MCF 10A (cell line): Measurements from ENCODE around the gene JPH3. TPM values are rescaled to one million over a fixed set of nuclear protein-coding genes. Genes with fewer than 3 reads are reported as not detected.

Experiments used
- BruUV-seq: library from RNA; stranded (reverse); fragments of 400-500 nt; replicated peaks from 2 replicates; lab custom pipeline; 2021; lab: Mats Ljungman, UMichigan
- CTCF ChIA-PET: fragments of 300-600 bp; sonication (Branson Sonifier 250); formaldehyde crosslinking; extraction: SDS; loops from one replicate; lab custom pipeline; 2021; ENCODE audit warnings: antibody characterized with exemption, inconsistent platforms; lab: Yijun Ruan, JAX
- POLR2A ChIA-PET: fragments of 300-600, 350-650 bp; sonication (Branson Sonifier 250); formaldehyde crosslinking; extraction: SDS; loops from one replicate; lab custom pipeline; 2020; ENCODE audit warnings: antibody characterized with exemption, inconsistent platforms; lab: Yijun Ruan, JAX
- DNase-seq: peaks from one replicate; pipeline ENCODE4 v3.0.0-alpha.2; 2018; ENCODE audit not compliant: unreplicated experiment
- H3K27ac Mint-ChIP-seq: one replicate; pipeline ENCODE4 v1.8.0; 2022; ENCODE audit warnings: mild to moderate bottlenecking, low read depth, mixed read lengths; ENCODE audit not compliant: unreplicated experiment
- H3K27me3 Mint-ChIP-seq: one replicate; pipeline ENCODE4 v1.8.0; 2022; ENCODE audit warnings: mixed read lengths; ENCODE audit not compliant: insufficient read depth, unreplicated experiment
- H3K36me3 Mint-ChIP-seq: one replicate; pipeline ENCODE4 v1.8.0; 2022; ENCODE audit warnings: mild to moderate bottlenecking, moderate library complexity, mixed read lengths; ENCODE audit not compliant: insufficient read depth, unreplicated experiment
- H3K4me1 Mint-ChIP-seq: one replicate; pipeline ENCODE4 v1.8.0; 2022; ENCODE audit warnings: mixed read lengths; ENCODE audit not compliant: insufficient read depth, unreplicated experiment
- H3K4me3 Mint-ChIP-seq: one replicate; pipeline ENCODE4 v1.8.0; 2022; ENCODE audit warnings: mild to moderate bottlenecking, moderate library complexity, mixed read lengths; ENCODE audit not compliant: unreplicated experiment
- H3K9me3 Mint-ChIP-seq: one replicate; pipeline ENCODE4 v1.8.0; 2022; ENCODE audit warnings: mixed read lengths; ENCODE audit not compliant: unreplicated experiment
- intact Hi-C: fragments of 100-400 bp; cut with micrococcal nuclease; formaldehyde crosslinking; loops from 2 replicates; pipeline ENCODE4 v1.14.1; 2022
- total RNA-seq: library from RNA; stranded (reverse); gene quantifications from 2 replicates; pipeline ENCODE4 v1.2.3, GENCODE V29; 2022
- TF ChIP-seq, protein P1 (sequence below): fragments of 200-600 bp; IDR thresholded peaks from one replicate; pipeline ENCODE4 v1.8.0; 2022; ENCODE audit warnings: antibody characterized with exemption, mild to moderate bottlenecking; ENCODE audit not compliant: unreplicated experiment

The JPH3 gene
- total RNA-seq, 1 experiment from 2014 or later, result not detected

DNA sequence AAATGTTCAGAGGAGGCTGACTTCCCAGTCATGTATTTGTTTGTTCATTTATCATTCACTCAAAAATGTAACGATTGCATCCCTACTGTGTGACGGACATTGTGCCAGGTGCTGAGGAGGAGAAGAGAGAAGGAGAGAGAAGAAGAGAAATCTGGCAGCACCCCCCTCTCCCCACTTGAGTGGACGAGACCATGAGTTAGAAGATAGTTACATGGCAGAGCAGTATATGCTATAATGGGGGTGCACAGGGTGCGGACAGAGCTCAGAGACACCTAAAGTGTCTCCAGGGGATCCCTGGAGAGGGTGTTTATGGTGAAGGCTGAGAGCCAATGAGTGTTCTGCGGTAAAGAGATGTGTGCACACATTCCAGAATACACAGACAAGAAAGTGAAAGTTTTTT lies 6.6 kb upstream of the JPH3 start:
- ChIA-PET POLR2A (interaction anchor here (2.1 kb wide), 1 partner anchor 13 kb away, joined by 8 read pairs; no protein-coding TSS in a partner anchor), CTCF (no interaction called here)
- Mint-ChIP-seq H3K27ac (no peak overlapping the region), H3K27me3 (peaks cover 24% of the 10 kb centered on the region), H3K4me3 (no peak overlapping the region), H3K4me1 (no peaks in the 10 kb centered on the region), H3K9me3 (no peaks in the 10 kb centered on the region), H3K36me3 (no peaks in the 10 kb centered on the region)
- intact Hi-C loops, result no loop called here
- BruUV-seq, result no TSS peak
- TF ChIP-seq, protein P1, sequence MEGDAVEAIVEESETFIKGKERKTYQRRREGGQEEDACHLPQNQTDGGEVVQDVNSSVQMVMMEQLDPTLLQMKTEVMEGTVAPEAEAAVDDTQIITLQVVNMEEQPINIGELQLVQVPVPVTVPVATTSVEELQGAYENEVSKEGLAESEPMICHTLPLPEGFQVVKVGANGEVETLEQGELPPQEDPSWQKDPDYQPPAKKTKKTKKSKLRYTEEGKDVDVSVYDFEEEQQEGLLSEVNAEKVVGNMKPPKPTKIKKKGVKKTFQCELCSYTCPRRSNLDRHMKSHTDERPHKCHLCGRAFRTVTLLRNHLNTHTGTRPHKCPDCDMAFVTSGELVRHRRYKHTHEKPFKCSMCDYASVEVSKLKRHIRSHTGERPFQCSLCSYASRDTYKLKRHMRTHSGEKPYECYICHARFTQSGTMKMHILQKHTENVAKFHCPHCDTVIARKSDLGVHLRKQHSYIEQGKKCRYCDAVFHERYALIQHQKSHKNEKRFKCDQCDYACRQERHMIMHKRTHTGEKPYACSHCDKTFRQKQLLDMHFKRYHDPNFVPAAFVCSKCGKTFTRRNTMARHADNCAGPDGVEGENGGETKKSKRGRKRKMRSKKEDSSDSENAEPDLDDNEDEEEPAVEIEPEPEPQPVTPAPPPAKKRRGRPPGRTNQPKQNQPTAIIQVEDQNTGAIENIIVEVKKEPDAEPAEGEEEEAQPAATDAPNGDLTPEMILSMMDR, result no peak
- no peak for DNase-seq

DNA sequence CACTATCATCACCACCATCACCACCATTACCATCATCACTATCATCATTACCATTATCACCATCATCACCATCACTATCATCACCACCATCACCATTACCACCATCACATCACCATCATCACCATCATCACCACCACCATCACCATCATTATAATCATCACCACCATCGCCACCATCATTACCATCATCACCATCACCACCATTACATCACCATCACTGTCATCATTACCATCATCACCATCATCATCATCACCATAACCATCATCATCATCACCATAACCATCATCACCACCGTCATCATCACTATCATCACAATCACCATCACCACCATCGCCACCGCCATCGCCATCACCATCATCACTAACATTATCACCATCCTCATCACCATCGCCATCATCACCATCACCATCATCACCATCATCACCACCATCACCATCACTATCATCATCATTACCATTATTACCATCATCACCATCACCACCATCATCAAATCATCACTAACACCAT lies 4.9 kb upstream of the JPH3 start:
- no peaks in the 10 kb centered on the region for H3K4me1 Mint-ChIP-seq
- H3K36me3 Mint-ChIP-seq, result no peaks in the 10 kb centered on the region
- TF ChIP-seq, protein P1, result no peak
- no peaks in the 10 kb centered on the region for H3K9me3 Mint-ChIP-seq
- no peak overlapping the region for H3K4me3 Mint-ChIP-seq
- intact Hi-C loops, result no loop called here
- no peak overlapping the region for H3K27ac Mint-ChIP-seq
- no peak for DNase-seq
- POLR2A ChIA-PET, result no interaction called here
- no TSS peak for BruUV-seq
- peaks cover 7% of the 10 kb centered on the region for H3K27me3 Mint-ChIP-seq
- CTCF ChIA-PET, result no interaction called here

DNA sequence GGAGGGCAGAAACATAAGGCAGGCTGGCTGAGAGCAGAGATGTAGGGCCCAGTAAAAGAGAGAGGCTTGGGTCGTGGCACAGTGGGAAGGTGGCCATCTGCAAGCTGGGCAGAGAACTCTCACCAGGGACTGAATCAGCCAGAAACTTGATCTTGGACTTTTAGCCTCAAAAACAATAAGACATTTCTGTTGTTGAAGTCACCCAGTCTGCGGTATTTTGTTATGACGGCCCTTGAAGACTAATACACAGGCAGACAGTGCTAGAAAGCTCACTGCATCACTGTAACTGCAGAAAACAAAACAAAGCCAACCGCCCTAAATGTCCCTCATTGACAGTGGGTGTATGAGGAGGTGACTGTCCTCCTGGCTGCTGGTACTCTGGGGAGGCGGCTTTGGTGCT lies 3.9 kb upstream of the JPH3 start:
- intact Hi-C loops, result no loop called here
- TF ChIP-seq, protein P1, result no peak
- no TSS peak for BruUV-seq
- Mint-ChIP-seq H3K36me3 (no peaks in the 10 kb centered on the region), H3K9me3 (no peaks in the 10 kb centered on the region), H3K4me1 (no peaks in the 10 kb centered on the region), H3K4me3 (no peak overlapping the region), H3K27ac (no peak overlapping the region), H3K27me3 (peaks cover 8% of the 10 kb centered on the region)
- CTCF ChIA-PET, result interaction anchor here (0.7 kb wide), 1 partner anchor 75 kb away, joined by 3 read pairs; no protein-coding TSS in a partner anchor
- POLR2A ChIA-PET, result no interaction called here
- no peak for DNase-seq

DNA sequence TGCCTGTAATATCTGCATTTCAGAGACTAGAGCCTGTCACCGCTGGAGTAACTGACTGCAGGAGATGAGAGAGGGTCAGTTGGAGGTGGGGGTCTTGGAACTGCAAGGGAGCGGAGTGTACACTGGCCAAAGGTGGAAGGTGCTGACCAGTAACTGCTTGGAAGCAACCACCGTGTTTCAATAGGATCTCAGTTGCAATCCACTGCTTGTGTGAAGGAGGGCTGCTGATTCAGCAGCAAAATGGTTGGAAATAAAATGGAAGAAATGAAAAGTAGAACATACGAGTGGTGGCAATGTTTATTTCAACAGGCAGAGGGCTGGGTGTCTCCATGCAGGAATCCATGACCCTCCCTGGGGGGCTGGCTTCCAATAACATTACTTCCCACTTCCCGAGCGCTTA lies 2.1 kb upstream of the JPH3 start:
- Mint-ChIP-seq H3K27ac (no peak overlapping the region), H3K36me3 (no peaks in the 10 kb centered on the region), H3K4me1 (no peaks in the 10 kb centered on the region), H3K9me3 (no peaks in the 10 kb centered on the region), H3K27me3 (peaks cover 27% of the 10 kb centered on the region), H3K4me3 (no peak overlapping the region)
- DNase-seq, result no peak
- TF ChIP-seq, protein P1, result no peak
- ChIA-PET POLR2A (no interaction called here), CTCF (interaction anchor here (0.6 to 1.1 kb wide), 2 partner anchors 36 to 339 kb away, joined by 3 read pairs; no protein-coding TSS in a partner anchor)
- BruUV-seq, result no TSS peak
- intact Hi-C loops, result no loop called here
